ENCODE measurements around the gene SPAG8. TPM values are rescaled to one million over a fixed set of nuclear protein-coding genes. Genes with fewer than 3 reads are reported as not detected.

The SPAG8 gene
- total RNA-seq, 1 donor from 2014 or later = 2.8 TPM

- intact Hi-C loops (cut with DNase I) = no loop called here
- Histone ChIP-seq H3K4me1 (peaks cover 33% of the 10 kb centered on the region), H3K27ac (no peak overlapping the region), H3K4me3 (no peak overlapping the region), H3K36me3 (no peaks in the 10 kb centered on the region), H3K27me3 (no peaks in the 10 kb centered on the region), H3K9me3 (no peaks in the 10 kb centered on the region)
- DNase-seq = no peak
- TF ChIP-seq CTCF (IDR thresholded peaks at IDR 0.05) = no peak
- no peak for ATAC-seq
Measured at GRCh38 chr9:35841645-35841900, 29.5 kb upstream of the SPAG8 start.

- H3K27ac ChIP-seq = no peak overlapping the region
- intact Hi-C loops (cut with DNase I) = no loop called here
- H3K27me3 ChIP-seq = no peaks in the 10 kb centered on the region
- ATAC-seq (no peak), DNase-seq (no peak)
- no peak overlapping the region for H3K4me3 ChIP-seq
- H3K9me3 ChIP-seq = no peaks in the 10 kb centered on the region
- no peaks in the 10 kb centered on the region for H3K36me3 ChIP-seq
- no peak for TF ChIP-seq CTCF (IDR thresholded peaks at IDR 0.05)
- peaks cover 33% of the 10 kb centered on the region for H3K4me1 ChIP-seq
Measured at GRCh38 chr9:35840881-35841644, 29.0 kb upstream of the SPAG8 start.

GRCh38 chr9:35839926-35840325 is 27.9 kb upstream of the SPAG8 start:
- Histone ChIP-seq H3K4me3 (no peak overlapping the region), H3K4me1 (peaks cover 27% of the 10 kb centered on the region), H3K9me3 (no peaks in the 10 kb centered on the region), H3K27ac (no peak overlapping the region), H3K36me3 (no peaks in the 10 kb centered on the region), H3K27me3 (no peaks in the 10 kb centered on the region)
- TF ChIP-seq CTCF (IDR thresholded peaks at IDR 0.05) = no peak
- intact Hi-C loops (cut with DNase I) = no loop called here
- ATAC-seq = no peak
- no peak for DNase-seq

GRCh38 chr9:35836595-35836994 is 24.5 kb upstream of the SPAG8 start:
- Histone ChIP-seq H3K36me3 (no peaks in the 10 kb centered on the region), H3K4me1 (peaks cover 19% of the 10 kb centered on the region), H3K27ac (no peak overlapping the region), H3K9me3 (no peaks in the 10 kb centered on the region), H3K27me3 (no peaks in the 10 kb centered on the region), H3K4me3 (no peak overlapping the region)
- TF ChIP-seq CTCF (IDR thresholded peaks at IDR 0.05) = no peak
- intact Hi-C loops (cut with DNase I) = no loop called here
- no peak for DNase-seq
- ATAC-seq = no peak

GRCh38 chr9:35835766-35836165 is 23.7 kb upstream of the SPAG8 start:
- TF ChIP-seq CTCF (IDR thresholded peaks at IDR 0.05) = no peak
- DNase-seq (no peak), ATAC-seq (no peak)
- Histone ChIP-seq H3K9me3 (no peaks in the 10 kb centered on the region), H3K27me3 (no peaks in the 10 kb centered on the region), H3K27ac (no peak overlapping the region), H3K4me1 (peaks cover 19% of the 10 kb centered on the region), H3K36me3 (no peaks in the 10 kb centered on the region), H3K4me3 (no peak overlapping the region)
- intact Hi-C loops (cut with DNase I) = no loop called here

- no peak for DNase-seq
- Histone ChIP-seq H3K27ac (no peak overlapping the region), H3K9me3 (no peaks in the 10 kb centered on the region), H3K4me1 (peaks cover 20% of the 10 kb centered on the region), H3K4me3 (no peak overlapping the region), H3K27me3 (no peaks in the 10 kb centered on the region), H3K36me3 (no peaks in the 10 kb centered on the region)
- intact Hi-C loops (cut with DNase I) = no loop called here
- peak; percentile 25 for TF ChIP-seq CTCF (IDR thresholded peaks at IDR 0.05)
- ATAC-seq = peak; percentile 25
Measured at GRCh38 chr9:35835216-35835632, 23.2 kb upstream of the SPAG8 start.

All from upper lobe of right lung (tissue), 1 donor.